Stomach (tissue), 9 donors: Measurements from ENCODE around the gene ITSN2. TPM values are rescaled to one million over a fixed set of nuclear protein-coding genes. Genes with fewer than 3 reads are reported as not detected.
"Not testable (repeated sequence)": the region's sequence is repeated elsewhere in the genome, so short reads cannot be mapped to it uniquely, and the experiment has no call there.

Source experiments
- DNase-seq, 2 donors: peaks; one replicate each; pipeline versions ENCODE4 v3.0.0 to v3.0.0-alpha.2; 2013 to 2019
- H3K27ac ChIP-seq, 5 donors: fragments of 200-600 bp in 4 of 5; sonication (generic) in 4 of 5; one replicate each; pipeline ENCODE4 v1.5.1; 2013 to 2019; ENCODE audit warnings: mild to moderate bottlenecking in 1 of 5, moderate library complexity in 1 of 5
- H3K27me3 ChIP-seq, 3 donors: fragments of 200-600 bp; sonication (generic); one replicate each; pipeline ENCODE4 v1.5.1; 2017 to 2019; ENCODE audit warnings: mixed run types in 1 of 3
- H3K36me3 ChIP-seq, 4 donors: fragments of 200-600 bp; sonication (generic); 1 replicate in 3 of 4; 2 replicates in 1 of 4; pipeline ENCODE4 v1.5.1; 2016 to 2019
- H3K4me1 ChIP-seq, 4 donors: fragments of 200-600 bp; sonication (generic); one replicate each; pipeline ENCODE4 v1.5.1; 2016 to 2019
- H3K4me3 ChIP-seq, 4 donors: fragments of 200-600 bp; sonication (generic) in 3 of 4; one replicate each; pipeline ENCODE4 v1.5.1; 2016 to 2019; ENCODE audit warnings: mild to moderate bottlenecking in 1 of 4
- H3K9me3 ChIP-seq, 4 donors: fragments of 200-600 bp; sonication (generic); one replicate each; pipeline ENCODE4 v1.5.1; 2016 to 2019
- CTCF ChIP-seq, 7 experiments: fragments of 450-650 bp in 4 of 7; fragments of 200-600 bp in 3 of 7; sonication (generic) in 3 of 7; IDR thresholded peaks; one replicate each; pipeline ENCODE4 v1.5.1; 2016 to 2019; ENCODE audit warnings: antibody characterized with exemption in 7 of 7, control low read depth in 2 of 7, mild to moderate bottlenecking in 1 of 7
- EP300 ChIP-seq: sonication (generic); formaldehyde crosslinking; IDR thresholded peaks from one replicate; pipeline ENCODE4 v1.6.1; 2017; ENCODE audit warnings: antibody characterized with exemption
- POLR2A ChIP-seq, 4 donors: fragments of 450-650 bp; IDR thresholded peaks; one replicate each; pipeline ENCODE4 v1.6.1; 2016; ENCODE audit warnings: antibody characterized with exemption in 4 of 4, control low read depth in 2 of 4, mild to moderate bottlenecking in 1 of 4, moderate library complexity in 1 of 4
- POLR2AphosphoS5 ChIP-seq, 3 donors: sonication (generic); formaldehyde crosslinking; IDR thresholded peaks; one replicate each; pipeline ENCODE4 v1.6.1; 2016; ENCODE audit warnings: antibody characterized with exemption in 3 of 3
- WGBS, 5 donors: extraction: QIAGEN DNeasy Blood & Tissue Kit in 3 of 5; methylation state at CpG; one replicate each; pipeline versions ENCODE4 v1.1.5 to v1.1.7; 2013 to 2018; 5-methylcytosine and 5-hydroxymethylcytosine counted together
- intact Hi-C: fragments of 100-400 bp; cut with DNase I; formaldehyde crosslinking; loops from one replicate; pipeline ENCODE4 v1.15.1; 2023; ENCODE audit warnings: low total_unique reads
- polyA plus RNA-seq, 3 donors: library from polyadenylated mRNA; stranded (reverse); fragments of 200-250 nt; gene quantifications; one replicate each; pipeline ENCODE4 v1.2.3, GENCODE V29; 2013
- total RNA-seq, 5 donors: library from RNA; depleted of rRNA; stranded (reverse); fragments of >200 nt; gene quantifications; one replicate each; pipeline versions ENCODE4 v1.1.0 to v1.2.3, GENCODE V29; 2014 to 2016
- donor health status: healthy with polysubstance abuse.
- donor health status: Bipolar disorder and iron deficiency.
- donor health status: healthy.

ITSN2 gene
- total and polyA plus RNA-seq, 8 donors = 14.6 to 216 (median 44.9) TPM

GRCh38 chr2:24342110-24342910 lies 18.0 kb downstream of the ITSN2 start:
- WGBS, 5 donors = 89 to 96% (median 92%) methylated on average over 9 of the region's 9 CpGs

GRCh38 chr2:24339856-24340262 lies 20.5 kb downstream of the ITSN2 start:
- Histone ChIP-seq H3K36me3 (no peaks in the 10 kb centered on the region), H3K27ac (peak overlapping the region in 2 of 5 donors; percentile 31 to 44), H3K4me3 (no peak overlapping the region), H3K27me3 (no peaks in the 10 kb centered on the region), H3K9me3 (no peaks in the 10 kb centered on the region), H3K4me1 (peaks cover 5 to 71% (median 34%) of the 10 kb centered on the region in 4 donors)
- 82 to 94% (median 92%) methylated on average over 6 of the region's 6 CpGs for WGBS, 5 donors
- intact Hi-C loops = no loop called here
- no peak for DNase-seq
- TF ChIP-seq POLR2A (IDR thresholded peaks at IDR 0.05) = no peak
- no peak for TF ChIP-seq CTCF (IDR thresholded peaks at IDR 0.05)
- TF ChIP-seq EP300 = no peak
- TF ChIP-seq POLR2AphosphoS5 (IDR thresholded peaks at IDR 0.05) = no peak

More at GRCh38 chr2:24342110-24342910, 18.0 kb downstream of the ITSN2 start:
- no peak overlapping the region for H3K4me3 ChIP-seq
- H3K27ac ChIP-seq = no peak overlapping the region
- intact Hi-C loops = no loop called here
- DNase-seq = no peak
- no peaks in the 10 kb centered on the region for H3K9me3 ChIP-seq
- H3K36me3 ChIP-seq = no peaks in the 10 kb centered on the region
- no peaks in the 10 kb centered on the region for H3K27me3 ChIP-seq
- peaks cover 5 to 69% (median 34%) of the 10 kb centered on the region in 4 donors for H3K4me1 ChIP-seq
- TF ChIP-seq CTCF (IDR thresholded peaks at IDR 0.05) = no peak
- no peak for TF ChIP-seq EP300
- no peak for TF ChIP-seq POLR2AphosphoS5 (IDR thresholded peaks at IDR 0.05)
- no peak for TF ChIP-seq POLR2A (IDR thresholded peaks at IDR 0.05)

GRCh38 chr2:24339098-24339497 lies 21.2 kb downstream of the ITSN2 start:
- peak in 1 of 2 donors; percentile 20 for DNase-seq
- WGBS, 5 donors = 72 to 87% (median 76%) methylated on average over 9 of the region's 9 CpGs
- intact Hi-C loops, H3K4me3 ChIP-seq, H3K36me3 ChIP-seq, H3K9me3 ChIP-seq, H3K27me3 ChIP-seq: not testable (repeated sequence)
- peak overlapping the region in 3 of 5 donors; percentile 16 to 41 (median 31) for H3K27ac ChIP-seq
- H3K4me1 ChIP-seq = peaks cover 5 to 75% (median 36%) of the 10 kb centered on the region in 4 donors

GRCh38 chr2:24337890-24338289 lies 22.4 kb downstream of the ITSN2 start:
- WGBS, 5 donors = 23 to 40% (median 32%) methylated on average over 1 of the region's 1 CpG
- intact Hi-C loops = no loop called here
- H3K4me1 ChIP-seq = peaks cover 5 to 75% (median 37%) of the 10 kb centered on the region in 4 donors
- peak overlapping the region in 1 of 5 donors; percentile 16 for H3K27ac ChIP-seq
- H3K36me3 ChIP-seq = no peaks in the 10 kb centered on the region
- H3K4me3 ChIP-seq = no peak overlapping the region
- TF ChIP-seq EP300 (no peak), POLR2A (IDR thresholded peaks at IDR 0.05) (no peak), POLR2AphosphoS5 (IDR thresholded peaks at IDR 0.05) (no peak), CTCF (IDR thresholded peaks at IDR 0.05) (no peak)
- no peaks in the 10 kb centered on the region for H3K27me3 ChIP-seq
- no peaks in the 10 kb centered on the region for H3K9me3 ChIP-seq
- peak in 1 of 2 donors; percentile 15 for DNase-seq

GRCh38 chr2:24336811-24337210 lies 23.5 kb downstream of the ITSN2 start:
- Histone ChIP-seq H3K27me3 (no peaks in the 10 kb centered on the region), H3K4me1 (peaks cover 9 to 74% (median 41%) of the 10 kb centered on the region in 4 donors), H3K36me3 (no peaks in the 10 kb centered on the region), H3K4me3 (no peak overlapping the region), H3K9me3 (no peaks in the 10 kb centered on the region), H3K27ac (no peak overlapping the region)
- TF ChIP-seq CTCF (IDR thresholded peaks at IDR 0.05) (no peak), POLR2A (IDR thresholded peaks at IDR 0.05) (no peak), POLR2AphosphoS5 (IDR thresholded peaks at IDR 0.05) (no peak), EP300 (no peak)
- intact Hi-C loops = no loop called here
- DNase-seq = no peak
- 59 to 72% (median 70%) methylated on average over 4 of the region's 4 CpGs for WGBS, 5 donors
